ENCODE data around the gene ELP1.
"Not testable (repeated sequence)": the region's sequence is repeated elsewhere in the genome, so short reads cannot be mapped to it uniquely, and the experiment has no call there.

ELP1 gene, protein sequence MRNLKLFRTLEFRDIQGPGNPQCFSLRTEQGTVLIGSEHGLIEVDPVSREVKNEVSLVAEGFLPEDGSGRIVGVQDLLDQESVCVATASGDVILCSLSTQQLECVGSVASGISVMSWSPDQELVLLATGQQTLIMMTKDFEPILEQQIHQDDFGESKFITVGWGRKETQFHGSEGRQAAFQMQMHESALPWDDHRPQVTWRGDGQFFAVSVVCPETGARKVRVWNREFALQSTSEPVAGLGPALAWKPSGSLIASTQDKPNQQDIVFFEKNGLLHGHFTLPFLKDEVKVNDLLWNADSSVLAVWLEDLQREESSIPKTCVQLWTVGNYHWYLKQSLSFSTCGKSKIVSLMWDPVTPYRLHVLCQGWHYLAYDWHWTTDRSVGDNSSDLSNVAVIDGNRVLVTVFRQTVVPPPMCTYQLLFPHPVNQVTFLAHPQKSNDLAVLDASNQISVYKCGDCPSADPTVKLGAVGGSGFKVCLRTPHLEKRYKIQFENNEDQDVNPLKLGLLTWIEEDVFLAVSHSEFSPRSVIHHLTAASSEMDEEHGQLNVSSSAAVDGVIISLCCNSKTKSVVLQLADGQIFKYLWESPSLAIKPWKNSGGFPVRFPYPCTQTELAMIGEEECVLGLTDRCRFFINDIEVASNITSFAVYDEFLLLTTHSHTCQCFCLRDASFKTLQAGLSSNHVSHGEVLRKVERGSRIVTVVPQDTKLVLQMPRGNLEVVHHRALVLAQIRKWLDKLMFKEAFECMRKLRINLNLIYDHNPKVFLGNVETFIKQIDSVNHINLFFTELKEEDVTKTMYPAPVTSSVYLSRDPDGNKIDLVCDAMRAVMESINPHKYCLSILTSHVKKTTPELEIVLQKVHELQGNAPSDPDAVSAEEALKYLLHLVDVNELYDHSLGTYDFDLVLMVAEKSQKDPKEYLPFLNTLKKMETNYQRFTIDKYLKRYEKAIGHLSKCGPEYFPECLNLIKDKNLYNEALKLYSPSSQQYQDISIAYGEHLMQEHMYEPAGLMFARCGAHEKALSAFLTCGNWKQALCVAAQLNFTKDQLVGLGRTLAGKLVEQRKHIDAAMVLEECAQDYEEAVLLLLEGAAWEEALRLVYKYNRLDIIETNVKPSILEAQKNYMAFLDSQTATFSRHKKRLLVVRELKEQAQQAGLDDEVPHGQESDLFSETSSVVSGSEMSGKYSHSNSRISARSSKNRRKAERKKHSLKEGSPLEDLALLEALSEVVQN (N-terminal part only)

DNA sequence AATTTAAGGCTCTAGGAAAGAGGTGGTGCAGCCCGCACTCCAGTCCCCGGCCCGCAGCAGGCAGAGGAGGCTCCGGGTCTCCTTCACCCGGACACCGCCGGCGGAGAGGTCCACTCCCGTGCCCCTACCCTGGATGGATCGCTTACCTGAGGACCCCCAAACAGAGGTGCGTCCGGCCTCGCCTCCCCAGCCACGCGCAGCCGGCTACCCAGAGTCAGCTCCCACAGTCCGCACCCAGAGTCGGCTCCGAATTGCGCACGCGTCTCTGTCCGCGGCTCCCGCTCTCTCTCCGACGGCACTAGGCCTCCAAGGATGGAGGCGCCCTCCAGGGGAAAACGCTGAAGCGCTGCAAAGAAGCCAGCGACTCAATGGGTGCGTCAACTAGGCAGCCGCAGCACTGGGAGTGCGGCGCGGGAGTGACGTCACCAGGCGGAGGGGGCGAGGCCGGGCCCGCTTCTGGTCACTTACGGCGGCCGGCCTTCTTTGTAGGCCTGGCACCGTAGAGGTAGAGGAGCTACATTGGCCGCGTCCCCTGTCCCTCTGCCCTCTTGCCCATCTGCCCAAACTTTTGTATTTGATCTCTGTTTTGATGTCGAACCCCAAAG lies at the start of gene ELP1:
Gene ELP1 (minus strand): TSS at position 407 of the 605 bp plus-strand sequence. CDS start 2,978 bp downstream, outside the sequence.
- peak; percentile 90 for DNase-seq

DNA sequence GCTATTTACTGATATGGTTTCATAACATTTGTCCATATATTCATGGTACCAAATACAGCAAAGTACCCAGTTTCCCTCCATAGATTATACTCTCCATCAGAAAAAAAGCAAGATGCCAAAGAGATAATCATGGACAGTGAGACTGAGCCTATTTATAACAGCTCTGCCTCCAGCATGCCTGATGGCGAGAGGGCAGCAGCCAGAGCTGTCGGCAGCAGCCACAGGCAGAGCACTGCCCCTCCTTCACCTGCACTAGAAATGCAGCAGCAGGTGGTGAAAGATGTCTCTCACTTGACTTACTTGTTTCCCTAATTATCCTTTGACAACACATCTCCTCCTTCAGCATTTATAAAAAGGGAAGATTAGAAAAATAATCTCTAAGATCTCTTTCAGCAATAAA lies 47.0 kb upstream of the ELP1 start:
- no peak for DNase-seq

DNA sequence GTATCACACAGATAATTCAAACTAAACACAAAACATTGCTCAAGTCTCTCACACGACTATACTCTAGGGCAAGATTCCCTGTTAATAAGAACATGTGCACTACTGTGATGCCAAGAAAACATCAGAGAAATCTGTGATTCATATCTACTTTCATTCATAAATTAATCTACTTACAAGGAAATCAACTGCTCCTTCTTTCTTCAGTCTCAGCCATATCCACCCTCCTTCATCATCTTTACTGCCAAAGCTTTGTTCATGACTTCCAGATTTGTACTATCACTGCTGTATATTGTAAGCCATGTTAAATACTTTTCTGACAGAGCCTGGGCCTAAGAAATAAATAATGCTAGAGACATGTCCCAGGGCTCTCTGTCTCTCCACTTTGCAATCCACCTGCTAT lies 44.3 kb upstream of the ELP1 start:
- DNase-seq = no peak

DNA sequence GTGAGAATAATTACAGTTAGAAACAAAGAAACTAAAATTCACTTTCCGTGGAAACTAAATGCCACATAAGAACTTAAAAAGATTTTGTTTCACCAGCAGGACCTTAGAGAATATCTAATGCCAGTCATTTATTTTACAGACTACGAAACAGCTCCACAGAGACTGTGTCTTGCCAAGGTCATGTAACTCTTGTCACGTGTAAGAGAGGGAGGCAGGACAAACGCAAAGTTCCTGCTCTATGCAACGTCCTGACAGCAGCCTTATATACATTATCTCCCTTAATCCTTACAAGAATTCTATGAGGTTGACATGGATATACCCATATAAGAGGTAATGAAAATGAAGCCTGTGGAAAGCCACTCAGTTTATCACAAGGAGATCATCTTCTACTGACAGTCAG lies 40.0 kb upstream of the ELP1 start:
- no peak for DNase-seq

DNA sequence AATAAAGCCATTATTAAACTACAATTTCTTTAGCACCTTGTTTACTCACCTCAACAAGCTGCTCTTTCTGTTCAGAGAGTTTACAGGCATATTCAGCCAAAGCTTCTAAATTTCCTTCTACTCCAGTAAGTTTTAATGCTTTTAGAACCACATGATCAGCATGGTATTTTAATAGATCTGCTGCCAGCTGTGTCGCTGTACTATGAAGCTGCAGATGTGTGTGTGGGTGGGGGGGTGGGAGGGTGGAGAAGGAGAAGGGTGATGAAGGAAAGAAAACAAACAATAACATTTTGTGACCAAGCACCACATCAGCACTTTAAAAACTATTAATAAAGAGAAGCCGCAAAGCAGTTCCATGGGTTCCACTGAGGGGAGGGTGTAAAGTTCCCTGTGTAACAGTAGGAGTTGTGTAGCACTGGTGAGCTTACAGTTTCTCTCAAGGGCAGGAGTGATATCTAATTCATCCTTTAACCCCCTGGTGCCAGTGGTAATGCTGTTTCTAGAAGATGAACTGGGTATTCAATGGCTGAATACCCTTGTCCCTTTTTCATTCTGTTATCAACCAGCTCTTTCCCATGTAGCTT lies 38.8 kb upstream of the ELP1 start:
- no peak for DNase-seq

DNA sequence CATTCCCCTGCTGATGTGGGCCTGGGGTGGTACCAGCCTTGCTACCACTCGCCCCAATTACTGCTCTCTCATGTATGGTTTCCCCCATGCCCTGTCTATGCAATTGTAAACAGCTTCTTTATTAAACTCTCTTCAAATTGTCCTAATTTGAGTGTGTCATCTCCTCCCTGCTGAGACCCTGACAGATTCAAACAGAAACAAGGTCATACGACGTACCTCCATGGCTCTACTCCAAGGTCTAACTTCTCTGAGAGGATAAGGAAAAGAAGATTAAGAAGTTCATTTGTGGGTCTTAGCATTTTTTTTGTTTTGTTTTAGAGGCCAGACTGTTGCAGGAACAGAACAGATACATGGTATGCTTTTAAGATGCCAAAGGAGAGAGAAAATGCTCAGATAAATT lies 38.3 kb upstream of the ELP1 start:
- no peak for DNase-seq

DNA sequence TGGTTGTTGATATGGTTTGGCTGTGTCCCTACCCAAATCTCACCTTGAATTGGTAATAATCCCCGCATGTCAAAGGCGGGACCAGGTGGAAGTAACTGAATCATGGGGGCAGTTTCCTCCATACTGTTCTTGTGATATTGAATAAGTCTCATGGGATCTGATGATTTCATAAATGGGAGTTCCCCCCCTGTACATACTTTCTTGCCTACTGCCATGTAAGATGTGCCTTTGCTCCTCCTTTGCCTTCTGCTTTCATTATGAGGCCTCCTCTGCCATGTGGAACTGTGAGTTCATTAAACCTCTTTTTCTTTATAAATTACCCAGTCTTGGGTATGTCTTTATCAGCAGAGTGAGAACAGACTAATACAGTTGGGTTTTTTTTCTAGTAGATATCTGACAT lies 37.5 kb upstream of the ELP1 start:
- DNase-seq = not testable (repeated sequence)

DNA sequence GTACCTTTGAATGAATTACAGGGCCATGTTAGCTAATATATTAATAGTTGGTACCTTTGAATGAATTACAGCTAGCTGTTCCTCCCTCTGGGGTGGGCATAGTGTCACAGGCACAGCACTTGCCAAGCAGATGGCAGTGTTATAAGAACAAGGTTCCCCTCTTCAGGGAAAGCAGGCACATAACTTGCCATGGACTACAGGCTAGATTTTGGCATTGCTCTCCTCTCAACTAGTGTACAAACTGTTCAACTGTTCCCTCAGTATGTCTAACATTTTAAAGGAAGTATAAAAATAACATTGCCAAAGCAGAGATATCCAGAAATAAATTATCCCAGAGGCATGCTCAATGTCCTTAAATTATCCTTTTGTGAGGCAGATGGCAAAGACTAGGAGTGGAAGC lies 34.0 kb upstream of the ELP1 start:
- no peak for DNase-seq

DNA sequence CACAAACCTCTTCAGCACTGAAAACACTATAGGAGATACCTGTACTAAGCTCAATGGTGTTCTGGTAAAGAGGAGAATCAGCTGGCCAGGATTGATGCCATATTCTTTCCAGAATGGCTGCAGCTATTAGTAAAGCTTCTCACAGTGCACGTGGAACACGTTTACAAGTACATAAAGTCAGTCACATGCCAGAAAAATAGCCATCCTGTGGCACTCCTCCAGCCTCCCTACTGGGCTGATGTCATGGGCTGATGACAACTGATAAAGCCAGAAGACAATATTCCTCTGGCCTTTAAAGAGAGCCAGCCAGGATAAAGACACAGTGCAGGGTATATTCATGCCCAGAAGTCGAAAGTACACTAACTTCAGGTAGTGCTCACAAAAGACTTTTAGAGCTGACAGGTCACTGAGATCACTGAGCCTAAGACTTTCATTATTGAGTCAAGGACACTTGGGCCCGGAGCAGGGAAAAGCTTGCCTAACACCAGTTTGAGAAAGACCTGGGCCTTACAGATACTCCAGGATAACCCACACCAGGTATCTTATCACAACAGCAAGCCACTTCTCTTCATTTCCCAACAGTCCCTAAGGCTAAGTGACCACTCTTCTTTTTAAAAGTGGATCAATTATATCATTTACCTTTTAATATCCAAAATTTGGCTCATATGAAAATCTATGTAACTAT lies 29.7 kb upstream of the ELP1 start:
- no peak for DNase-seq

DNA sequence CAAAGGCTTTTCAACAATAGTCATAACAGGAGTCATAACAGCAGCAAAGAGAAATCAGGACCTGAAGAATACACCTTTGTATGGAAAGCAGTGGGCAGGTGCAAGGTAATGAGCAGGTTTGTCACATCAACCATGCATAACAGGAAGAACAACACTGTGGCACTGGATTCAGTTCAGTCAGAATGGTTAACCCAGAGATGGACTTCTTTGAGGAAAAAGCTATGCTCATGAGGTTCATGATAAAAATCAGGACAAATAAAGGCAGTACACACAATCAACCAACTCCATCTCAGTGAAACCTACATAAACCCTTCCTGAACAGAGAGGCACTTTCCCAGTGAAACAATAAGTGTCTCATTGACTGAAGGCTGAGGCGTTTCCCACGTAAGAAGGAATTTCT lies 27.2 kb upstream of the ELP1 start:
- DNase-seq = no peak

DNA sequence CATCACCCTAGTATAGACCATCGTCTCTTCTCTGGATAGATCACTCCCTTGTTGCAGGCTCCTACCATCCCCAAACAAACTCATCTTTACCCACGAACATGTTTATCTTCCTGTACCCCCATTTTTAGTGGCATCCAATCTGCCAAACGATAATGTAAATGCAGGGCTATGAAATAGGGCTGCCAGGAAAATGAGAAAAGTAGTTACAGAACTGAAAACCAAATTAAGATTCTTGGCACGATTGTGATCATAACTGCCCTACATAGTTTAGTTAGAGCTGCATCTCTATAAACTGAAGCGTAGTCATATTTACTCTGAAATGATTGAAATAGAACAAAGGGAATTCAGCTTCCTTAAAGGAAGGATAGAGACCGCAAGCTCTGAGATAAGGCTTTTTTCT lies 26.4 kb upstream of the ELP1 start:
- DNase-seq = no peak

DNA sequence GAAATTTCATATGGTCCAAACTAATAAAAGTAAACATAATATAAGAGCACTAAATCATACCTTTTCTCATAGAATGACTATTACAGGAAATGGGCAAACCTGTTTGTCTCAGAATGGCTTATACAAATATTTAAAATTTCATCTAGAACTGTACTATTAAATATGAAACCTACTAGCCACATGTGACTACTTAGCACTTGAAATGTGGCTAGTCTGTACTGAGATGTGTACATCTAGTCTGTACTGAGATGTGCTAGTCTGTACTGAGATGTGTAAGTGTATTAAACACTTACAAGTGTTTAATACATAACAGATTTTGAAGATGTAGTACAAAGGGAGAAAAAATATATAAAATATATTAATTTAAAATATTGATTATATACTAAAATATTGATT lies 22.7 kb upstream of the ELP1 start:
- no peak for DNase-seq

DNA sequence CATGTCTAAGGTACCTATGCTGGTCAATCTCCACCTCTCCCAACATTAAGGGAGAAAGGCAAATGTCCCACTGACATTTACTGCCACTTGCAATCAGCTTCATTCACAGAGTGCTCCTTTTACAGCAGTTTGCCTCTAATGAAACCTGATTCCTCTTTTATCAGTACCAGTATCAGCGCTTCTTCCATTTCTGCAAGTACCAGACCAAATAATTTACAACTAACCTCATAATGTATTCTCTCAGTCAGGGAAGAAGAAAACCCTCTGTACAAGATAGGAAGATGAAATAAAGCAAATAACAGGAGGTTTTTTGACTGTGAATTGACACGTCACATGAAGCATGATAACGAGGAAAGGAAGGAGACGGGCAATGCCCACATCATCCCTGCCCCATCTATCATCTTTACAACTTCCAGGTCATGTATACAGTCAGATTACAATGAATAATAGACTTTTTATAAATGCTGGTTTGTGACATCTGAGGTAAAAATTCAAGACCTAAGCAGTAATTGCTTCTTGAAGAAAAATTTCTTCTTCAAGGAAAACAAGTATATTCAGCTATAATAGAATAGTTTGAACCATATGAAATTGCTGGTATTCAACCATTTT lies 22.2 kb upstream of the ELP1 start:
- no peak for DNase-seq

DNA sequence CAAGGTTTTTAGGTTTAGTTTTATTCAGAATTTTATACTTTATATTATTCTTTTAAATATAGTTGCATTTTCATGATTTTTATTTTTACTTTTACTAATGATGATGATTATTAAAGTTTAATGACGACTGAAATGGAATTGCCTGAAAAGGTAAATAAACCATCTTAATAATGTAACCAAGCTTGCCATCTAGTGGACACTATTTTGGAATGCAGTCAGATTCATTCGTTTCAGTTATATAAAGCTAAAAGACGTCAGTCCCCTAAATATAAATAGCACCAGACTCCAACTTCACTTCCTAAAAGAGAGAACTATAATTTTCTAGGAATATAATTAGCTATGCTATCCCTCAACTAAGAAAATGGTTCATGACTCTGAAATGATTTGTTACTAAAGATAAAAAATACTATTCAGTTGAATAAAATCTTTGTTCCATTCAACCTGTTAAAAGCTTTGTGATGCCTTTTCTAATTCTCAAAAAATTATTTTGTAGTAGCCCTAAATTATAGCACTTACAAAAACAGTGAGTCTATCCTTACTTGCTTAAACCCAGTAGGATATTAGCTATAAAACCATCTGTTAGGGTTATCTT lies 20.2 kb upstream of the ELP1 start:
- no peak for DNase-seq

DNA sequence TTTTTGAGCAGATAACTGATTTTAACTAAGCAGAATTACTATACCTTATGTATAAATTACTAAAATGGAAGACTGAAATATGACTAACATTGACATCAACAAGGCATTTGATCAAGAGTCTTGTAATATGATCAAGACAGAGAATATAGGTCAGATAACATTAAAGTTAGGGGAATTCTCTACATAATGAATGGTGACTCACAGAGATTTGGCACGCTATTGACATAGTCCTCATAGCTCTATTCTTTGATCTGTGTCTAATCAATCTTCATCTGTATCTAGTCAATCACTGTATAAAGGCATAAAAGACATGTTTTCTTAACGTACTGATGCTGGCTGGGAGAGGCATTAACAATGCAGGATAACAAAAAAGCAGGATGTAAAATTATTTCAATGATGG lies 17.7 kb upstream of the ELP1 start:
- no peak for DNase-seq

DNA sequence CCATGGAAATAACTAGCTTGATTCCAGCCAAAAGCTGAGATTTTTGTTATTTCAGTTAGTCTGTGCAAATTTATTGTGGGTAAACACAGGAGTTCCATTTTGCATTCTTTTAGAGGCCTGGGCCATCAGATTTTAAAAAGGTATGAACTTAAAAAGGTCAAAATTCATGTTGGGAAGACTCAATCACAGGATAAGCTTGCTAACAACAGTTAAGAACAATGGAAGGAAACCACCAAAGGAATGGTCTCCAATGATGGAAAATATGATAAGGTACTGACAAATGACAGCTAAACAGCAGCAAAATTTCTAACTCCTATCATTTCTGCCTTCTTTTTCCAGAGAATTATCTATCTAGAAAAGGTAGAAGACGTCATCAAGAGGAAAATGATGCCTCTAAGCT lies 16.2 kb upstream of the ELP1 start:
- DNase-seq = no peak

DNA sequence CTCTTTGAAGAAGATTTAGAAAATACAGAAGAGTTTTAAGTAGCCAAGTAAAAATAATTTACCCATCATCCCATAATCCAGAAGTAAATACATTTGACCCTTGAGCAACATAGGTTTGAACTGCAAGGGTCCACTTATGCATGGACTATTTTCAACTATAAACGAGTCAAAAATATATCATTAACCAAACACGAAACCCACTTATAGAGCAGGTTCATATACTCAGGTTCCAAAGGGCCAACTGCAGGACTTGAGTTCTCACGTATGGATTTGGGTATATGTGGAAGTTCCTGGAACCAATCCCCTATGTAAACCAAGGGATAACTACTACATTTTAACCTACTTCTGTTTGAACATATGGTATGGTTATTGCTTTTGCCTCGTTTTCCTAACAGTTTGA lies 6.1 kb upstream of the ELP1 start:
- DNase-seq = no peak

DNA sequence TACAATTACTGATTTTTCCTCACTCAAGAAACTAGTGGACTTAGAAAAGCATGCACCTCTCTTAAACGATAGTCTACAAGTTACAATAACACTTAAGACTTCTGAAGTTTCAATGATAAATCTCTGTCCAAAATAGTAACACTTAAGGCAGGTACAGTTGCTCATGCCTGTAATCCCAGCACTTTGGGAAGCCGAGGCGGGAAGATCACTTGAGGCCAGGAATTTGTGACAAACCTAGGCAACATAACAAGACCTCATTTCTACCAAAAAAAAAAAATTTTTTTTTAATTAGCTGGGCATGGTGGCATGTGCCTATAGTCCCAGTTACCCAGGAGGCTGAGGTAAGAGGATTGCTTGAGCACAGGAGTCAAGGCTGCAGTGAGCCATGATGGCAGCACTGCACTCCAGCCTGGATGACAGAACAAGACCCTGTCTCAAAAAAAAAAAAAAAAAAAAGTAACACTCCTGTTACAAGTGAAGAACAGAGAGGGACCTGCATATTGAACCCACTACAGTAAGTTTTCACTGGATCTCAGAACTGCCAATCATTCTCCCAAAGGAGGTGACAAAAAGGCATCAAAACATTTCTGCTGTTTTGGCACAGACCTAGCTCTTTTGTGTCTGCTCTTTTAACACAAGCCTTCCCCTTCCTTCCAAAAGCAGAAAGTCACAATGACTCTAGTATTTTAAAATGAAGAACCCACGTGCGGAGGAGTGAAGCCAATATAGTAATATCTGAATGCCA lies 3.8 kb upstream of the ELP1 start:
- no peak for DNase-seq

DNA sequence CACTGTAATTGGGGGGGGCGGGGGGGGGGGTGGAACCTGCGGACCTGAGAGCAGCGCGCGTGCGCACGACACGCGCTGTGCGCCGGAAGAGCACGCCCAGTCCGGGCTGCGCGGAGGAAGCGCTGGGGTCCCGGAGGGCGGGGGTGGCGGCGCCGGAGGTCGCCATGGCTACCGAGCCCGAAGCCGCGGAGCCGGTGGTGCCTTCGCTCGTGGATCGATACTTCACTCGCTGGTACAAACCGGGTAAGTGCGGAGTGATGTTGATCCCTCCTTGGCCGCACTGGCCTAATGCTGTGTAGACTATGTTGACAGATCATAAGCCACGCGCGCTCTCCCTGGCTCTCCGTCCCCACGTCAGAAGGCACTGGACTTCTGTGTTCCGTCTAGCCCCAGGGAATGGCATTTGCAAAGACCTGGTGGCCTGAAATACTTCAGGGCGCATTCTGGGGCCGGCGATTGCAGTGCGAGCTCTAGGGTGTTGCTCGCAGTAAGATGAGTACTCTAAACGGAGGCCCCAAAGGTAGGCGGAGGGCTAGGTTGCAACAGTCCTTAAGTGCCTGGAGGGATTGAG lies 484 bp upstream of the ELP1 start, which contains the start of gene ABITRAM:
Gene ABITRAM (plus strand): TSS at position 78 of the 571 bp plus-strand sequence. CDS start 87 bp downstream, at position 165.
- DNase-seq = peak; percentile 69 to 80

DNA sequence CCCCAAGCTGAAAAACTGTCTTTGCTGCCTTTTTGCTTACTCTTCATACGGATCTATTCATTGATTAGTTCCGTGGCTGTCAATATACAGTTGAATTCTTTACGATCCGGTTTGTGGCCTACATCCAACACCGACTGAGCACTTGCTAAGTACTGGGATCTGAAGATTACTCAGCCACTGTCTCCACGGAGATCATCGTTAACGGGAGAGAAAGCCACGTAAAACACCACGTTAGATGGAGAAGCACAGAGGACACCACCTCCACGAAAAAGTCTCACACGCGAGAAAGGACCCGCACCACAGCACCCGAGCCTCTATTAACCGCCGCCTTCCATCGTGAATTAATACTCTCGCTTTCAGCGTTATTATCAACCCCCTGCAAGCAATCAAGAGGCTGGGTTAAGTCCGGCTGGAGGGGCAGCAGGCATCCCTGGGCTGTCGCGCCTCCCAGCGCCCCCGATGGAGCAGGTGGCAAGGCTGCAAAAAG lies 650 bp downstream of the ELP1 start:
- no peak for DNase-seq
